Measurements from ENCODE around the gene KMO.

The KMO gene

GRCh38 chr1:241542199-241542907 lies 10.2 kb downstream of the KMO start:
- no peak for DNase-seq

DNA sequence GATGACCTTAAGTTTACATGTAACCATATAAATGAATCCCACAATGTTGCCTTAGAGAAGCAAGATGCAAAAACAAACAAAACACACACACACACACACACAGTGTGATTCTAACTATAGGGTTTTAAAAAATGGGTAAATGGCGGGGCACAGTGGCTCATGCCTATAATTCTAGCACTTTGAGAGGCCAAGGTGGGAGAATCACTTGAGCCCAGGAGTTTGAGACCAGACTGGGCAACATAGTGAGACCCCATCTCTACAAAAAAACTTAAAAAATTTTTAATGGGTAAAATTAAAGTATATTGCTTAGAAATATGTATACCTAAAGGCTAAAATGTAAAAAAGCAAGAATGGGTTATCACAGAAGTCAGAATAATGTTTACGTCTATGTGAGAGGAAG lies 15.8 kb downstream of the KMO start:
- DNase-seq = no peak

DNA sequence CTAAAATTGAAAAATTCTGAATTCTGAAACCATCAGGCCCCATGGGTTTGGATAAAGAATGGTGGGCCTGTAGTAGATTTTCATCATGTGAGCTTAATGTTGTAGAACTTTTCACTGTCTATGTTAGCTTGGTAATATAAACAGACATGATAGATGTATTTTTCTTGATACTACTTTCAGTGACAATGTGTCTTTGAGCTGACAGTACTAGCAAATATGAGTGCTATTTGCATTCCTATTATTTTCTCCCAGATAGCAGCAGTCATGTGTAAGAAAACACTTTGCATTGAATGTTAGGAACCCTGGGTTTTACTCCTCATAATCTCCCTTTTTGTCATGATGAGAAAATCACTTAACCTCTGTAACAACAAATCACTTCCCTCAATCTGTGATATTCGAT lies 18.1 kb downstream of the KMO start:
- DNase-seq = no peak

DNA sequence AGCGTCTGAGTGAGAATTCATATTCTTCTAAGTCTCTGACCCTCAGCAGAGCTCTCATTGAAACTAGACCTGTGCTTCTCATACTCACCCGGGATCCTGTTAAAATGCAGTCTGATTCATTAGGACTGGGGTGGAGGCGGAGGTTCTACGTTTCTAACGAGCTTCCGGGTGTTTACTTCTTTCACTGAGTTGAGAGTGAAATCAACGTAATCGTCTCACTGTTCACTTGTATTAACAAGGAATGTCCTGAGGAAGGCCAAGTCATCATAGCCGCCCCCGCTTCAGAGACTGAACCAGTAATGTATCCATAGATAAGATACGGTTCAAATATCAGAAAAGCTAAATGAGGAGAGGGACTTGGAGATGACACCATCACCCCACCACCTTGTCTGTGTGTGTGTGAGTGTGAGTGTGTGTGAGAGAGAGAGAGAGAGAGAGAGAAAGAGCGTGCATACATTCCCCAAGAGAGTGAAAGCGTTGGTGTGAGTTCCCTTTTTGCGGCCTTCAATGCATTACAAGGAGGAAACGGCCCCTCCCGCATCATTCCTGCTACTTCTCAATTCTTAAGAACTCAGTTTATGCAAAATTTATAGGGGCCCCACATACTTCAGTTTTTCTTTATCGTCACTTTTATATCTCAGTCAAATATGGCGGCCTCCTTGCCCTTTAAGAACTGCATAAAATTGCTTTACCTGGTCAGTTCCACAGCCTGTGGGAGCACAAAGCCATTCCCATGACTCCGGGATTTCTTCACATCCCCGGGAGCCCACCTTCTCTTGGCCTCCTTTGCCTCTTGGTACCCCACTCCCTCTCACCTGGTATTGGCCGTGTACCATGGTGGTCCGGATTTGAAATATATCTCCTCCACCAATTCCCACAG lies 19.8 kb downstream of the KMO start:
- DNase-seq = no peak

GRCh38 chr1:241553886-241554592 lies 21.9 kb downstream of the KMO start:
- DNase-seq = no peak

GRCh38 chr1:241555526-241555925 lies 23.3 kb downstream of the KMO start:
- DNase-seq = no peak

GRCh38 chr1:241557031-241557430 lies 24.9 kb downstream of the KMO start:
- no peak for DNase-seq

DNA sequence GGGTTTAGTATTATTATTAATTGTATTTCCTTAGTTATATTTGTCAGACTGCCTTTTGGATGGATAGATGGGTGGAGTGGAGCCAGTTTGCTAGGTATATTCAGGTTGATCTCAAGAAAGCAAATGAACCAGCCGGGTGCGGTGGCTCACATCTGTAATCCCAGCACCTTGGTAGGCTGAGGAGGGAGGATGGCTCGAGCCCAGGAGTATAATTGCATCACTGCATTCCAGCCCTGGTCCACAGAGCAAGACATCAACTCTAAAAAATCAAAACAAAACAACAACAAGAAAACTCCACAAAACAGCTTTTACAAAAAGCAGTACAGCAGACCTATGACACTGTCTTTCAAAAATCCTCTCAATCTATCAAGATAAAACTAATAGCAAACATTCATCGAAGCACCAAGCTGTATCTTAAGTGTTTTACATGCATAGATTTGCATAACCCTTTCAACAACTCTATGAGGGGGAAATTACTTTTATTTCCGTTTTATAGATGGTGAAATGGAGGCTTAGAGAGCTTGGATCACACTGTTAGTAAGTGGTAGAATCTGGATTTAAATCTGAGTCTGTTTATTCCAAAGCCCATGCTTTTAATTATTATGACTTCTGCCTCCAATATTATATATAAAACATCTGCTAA lies 25.5 kb downstream of the KMO start:
- no peak for DNase-seq

DNA sequence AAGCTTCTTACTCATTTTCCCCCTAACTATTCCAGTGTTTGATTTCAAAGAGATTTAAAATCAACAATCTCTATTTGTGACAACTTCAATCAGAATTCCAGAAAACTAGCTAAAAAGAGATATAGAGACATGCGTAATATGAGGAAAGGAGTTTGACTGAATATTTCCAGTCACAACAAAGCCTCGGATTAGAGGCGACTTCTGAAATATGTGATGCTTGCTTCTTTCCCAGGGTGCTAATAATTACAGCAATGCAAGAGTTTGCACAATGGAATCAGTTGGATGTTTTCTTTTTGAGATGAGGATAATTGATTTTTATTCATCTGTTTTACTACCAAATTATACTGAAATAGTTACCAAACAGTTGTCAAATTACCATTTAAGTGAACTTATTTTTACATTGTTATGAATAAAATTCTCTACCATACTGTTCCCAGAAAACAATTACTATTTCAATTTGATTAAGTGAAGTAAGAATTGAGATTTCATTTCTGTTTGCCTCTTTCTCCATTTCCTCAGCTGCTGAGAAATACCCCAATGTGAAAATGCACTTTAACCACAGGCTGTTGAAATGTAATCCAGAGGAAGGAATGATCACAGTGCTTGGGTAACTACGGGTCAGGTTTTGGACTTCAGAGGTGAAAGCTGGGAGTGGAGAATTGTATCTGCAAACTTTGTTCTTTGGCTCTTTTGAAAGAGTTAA lies 28.1 kb downstream of the KMO start:
- DNase-seq = no peak

DNA sequence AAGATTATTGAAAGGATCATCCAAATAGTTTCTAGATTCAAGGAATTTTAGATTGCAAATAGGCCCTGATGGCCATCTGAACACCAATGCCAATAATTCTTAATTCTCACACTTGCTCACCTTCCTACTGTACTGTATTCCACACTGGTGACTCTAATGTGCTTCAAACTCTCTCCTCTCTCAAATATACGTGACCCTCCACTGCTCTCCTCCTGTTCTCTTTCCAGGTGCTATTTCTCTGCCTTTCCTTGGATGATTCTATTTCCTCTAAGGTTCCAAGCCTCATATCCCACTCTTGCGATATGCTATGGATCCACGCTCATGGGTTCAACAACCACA lies 28.6 kb downstream of the KMO start:
- DNase-seq = no peak

- no peak for DNase-seq
Observed at GRCh38 chr1:241569848-241570247, 37.7 kb downstream of the KMO start.

GRCh38 chr1:241574154-241574553 lies 42.0 kb downstream of the KMO start:
- DNase-seq = no peak

DNA sequence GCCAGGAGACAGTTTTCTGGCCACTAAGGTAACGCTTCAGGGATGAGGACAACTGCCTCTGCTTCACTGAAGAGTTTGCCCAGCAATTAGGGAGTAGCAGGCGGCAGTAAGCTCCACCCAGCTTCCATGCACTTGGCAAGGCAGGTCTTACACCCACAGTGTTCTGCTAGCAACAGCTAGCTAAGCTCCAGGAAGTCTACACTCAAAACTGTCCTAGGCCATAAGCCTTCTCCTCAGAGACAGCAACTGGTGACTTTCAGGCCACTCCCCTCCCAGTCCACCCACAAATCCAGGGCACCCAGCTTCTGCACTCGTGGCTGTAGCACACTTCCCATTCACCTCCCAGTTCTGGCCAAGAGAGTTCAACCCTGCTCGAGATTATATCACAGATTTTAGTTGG lies 47.3 kb downstream of the KMO start:
- DNase-seq = no peak

- DNase-seq = no peak
Observed at GRCh38 chr1:241582921-241583321, 50.7 kb downstream of the KMO start.

GRCh38 chr1:241586905-241587512 lies 54.8 kb downstream of the KMO start:
- no peak for DNase-seq

- DNase-seq = no peak
Observed at GRCh38 chr1:241589521-241589920, 57.3 kb downstream of the KMO start.

DNA sequence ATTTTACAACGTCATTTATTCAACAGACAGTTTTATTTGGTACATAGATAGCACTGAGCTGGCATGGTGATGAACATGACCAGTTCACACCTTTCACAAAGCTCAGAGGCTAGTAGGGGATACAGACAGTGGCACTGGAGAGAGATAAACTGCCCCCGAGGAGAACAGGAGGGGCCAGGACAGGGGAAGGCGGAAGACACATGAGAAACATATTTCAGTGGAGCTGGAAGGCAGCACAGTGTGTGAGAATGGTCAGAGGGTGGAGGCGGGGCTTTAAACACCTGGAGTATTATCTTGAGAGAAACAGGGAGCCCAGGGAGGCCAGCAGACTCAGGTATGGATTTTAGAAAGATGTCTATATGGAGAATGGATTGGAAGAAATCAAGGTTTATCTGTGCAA lies 58.5 kb downstream of the KMO start:
- DNase-seq = no peak

- no peak for DNase-seq
Observed at GRCh38 chr1:241591317-241591716, 59.1 kb downstream of the KMO start.

GRCh38 chr1:241591736-241592135 lies 59.6 kb downstream of the KMO start:
- no peak for DNase-seq

GRCh38 chr1:241592273-241592958 lies 60.2 kb downstream of the KMO start:
- no peak for DNase-seq

- DNase-seq = no peak
Observed at GRCh38 chr1:241593186-241593585, 61.0 kb downstream of the KMO start.

DNA sequence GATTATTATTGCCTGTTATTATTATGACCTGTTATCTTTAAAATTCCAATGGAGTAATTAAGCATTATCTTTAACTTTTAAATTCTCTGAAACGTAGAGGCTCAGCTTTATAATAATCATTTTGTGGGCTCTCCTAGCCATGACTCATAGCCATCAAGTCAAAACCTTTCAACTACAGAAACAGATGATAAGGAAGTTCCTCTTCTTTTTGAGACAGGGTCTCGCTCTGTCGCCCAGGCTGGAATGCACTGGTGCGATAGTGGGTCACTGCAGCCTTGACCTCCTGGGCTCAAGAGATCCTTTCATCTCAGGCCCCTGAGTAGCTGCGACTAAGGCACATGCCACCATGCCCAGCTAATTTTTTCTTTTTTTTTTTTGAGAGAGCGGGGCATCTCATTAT lies 64.5 kb downstream of the KMO start:
- no peak for DNase-seq

Measured in COR-L47 (cell line).